Stomach (tissue), 4 donors: ENCODE results near the gene C1orf216.

Experiments
- EP300 ChIP-seq: sonication (generic); formaldehyde crosslinking; IDR thresholded peaks from one replicate; pipeline ENCODE4 v1.6.1; 2017; ENCODE audit warnings: antibody characterized with exemption
- POLR2A ChIP-seq, 4 donors: fragments of 450-650 bp; IDR thresholded peaks; one replicate each; pipeline ENCODE4 v1.6.1; 2016; ENCODE audit warnings: antibody characterized with exemption in 4 of 4, control low read depth in 2 of 4, mild to moderate bottlenecking in 1 of 4, moderate library complexity in 1 of 4
- POLR2AphosphoS5 ChIP-seq, 3 donors: sonication (generic); formaldehyde crosslinking; IDR thresholded peaks; one replicate each; pipeline ENCODE4 v1.6.1; 2016; ENCODE audit warnings: antibody characterized with exemption in 3 of 3
- TF ChIP-seq, protein P1 (sequence below), 7 experiments: fragments of 450-650 bp in 4 of 7; fragments of 200-600 bp in 3 of 7; sonication (generic) in 3 of 7; IDR thresholded peaks; one replicate each; pipeline ENCODE4 v1.5.1; 2016 to 2019; ENCODE audit warnings: antibody characterized with exemption in 7 of 7, control low read depth in 2 of 7, mild to moderate bottlenecking in 1 of 7

DNA sequence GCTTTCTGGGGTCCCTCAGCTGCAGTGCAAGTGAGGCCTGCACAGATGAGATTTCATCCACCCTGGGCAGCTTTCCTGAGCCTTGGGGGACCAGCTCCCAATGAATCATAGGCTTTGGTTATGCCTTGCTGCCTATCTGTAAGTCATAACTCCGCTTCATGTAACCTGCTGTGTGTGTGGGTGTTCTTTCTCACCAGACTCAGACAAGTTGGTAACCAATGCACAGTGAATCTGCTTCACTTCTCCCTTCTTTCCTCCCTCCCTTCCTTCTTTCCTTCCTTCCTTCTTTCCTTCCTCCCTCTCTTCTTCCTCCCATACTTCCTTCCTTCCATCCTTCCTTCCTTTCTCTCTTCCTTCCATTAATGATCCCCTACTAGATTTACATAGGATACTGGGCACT is 42.9 kb downstream of the C1orf216 start:
- TF ChIP-seq POLR2AphosphoS5 (IDR thresholded peaks at IDR 0.05), result no peak
- TF ChIP-seq POLR2A (IDR thresholded peaks at IDR 0.05), result no peak
- TF ChIP-seq, protein P1, sequence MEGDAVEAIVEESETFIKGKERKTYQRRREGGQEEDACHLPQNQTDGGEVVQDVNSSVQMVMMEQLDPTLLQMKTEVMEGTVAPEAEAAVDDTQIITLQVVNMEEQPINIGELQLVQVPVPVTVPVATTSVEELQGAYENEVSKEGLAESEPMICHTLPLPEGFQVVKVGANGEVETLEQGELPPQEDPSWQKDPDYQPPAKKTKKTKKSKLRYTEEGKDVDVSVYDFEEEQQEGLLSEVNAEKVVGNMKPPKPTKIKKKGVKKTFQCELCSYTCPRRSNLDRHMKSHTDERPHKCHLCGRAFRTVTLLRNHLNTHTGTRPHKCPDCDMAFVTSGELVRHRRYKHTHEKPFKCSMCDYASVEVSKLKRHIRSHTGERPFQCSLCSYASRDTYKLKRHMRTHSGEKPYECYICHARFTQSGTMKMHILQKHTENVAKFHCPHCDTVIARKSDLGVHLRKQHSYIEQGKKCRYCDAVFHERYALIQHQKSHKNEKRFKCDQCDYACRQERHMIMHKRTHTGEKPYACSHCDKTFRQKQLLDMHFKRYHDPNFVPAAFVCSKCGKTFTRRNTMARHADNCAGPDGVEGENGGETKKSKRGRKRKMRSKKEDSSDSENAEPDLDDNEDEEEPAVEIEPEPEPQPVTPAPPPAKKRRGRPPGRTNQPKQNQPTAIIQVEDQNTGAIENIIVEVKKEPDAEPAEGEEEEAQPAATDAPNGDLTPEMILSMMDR (IDR thresholded peaks at IDR 0.05), result no peak
- TF ChIP-seq EP300, result no peak
